T-helper 17 cell (primary cell): ENCODE data around the gene LAMTOR1. TPM values are rescaled to one million over a fixed set of nuclear protein-coding genes. Genes with fewer than 3 reads are reported as not detected.
A peak's percentile ranks its signal among the peaks of the same experiment; 100 is the strongest.

Source experiments
- ATAC-seq: fragments of 150-1000 bp; cut with Tn5 transposase; 2 replicates; pipeline ENCODE4 v1.10.0; 2021; ENCODE audit warnings: mild to moderate bottlenecking, moderate library complexity
- DNase-seq, 3 donors: peaks; one replicate each; pipeline versions ENCODE4 v3.0.0 to v3.0.0-alpha.2; 2020 to 2021
- H3K9me3 ChIP-seq: one replicate; pipeline ENCODE4 v1.7.0; 2013; ENCODE audit warnings: low read length, mild to moderate bottlenecking; ENCODE audit not compliant: control insufficient read depth, poor library complexity, severe bottlenecking
- H3K27ac Mint-ChIP-seq: one replicate; pipeline ENCODE4 v1.8.0; 2022; ENCODE audit warnings: mild to moderate bottlenecking, moderate library complexity, mixed read lengths
- H3K27me3 Mint-ChIP-seq: one replicate; pipeline ENCODE4 v1.8.0; 2022; ENCODE audit warnings: mixed read lengths
- H3K36me3 Mint-ChIP-seq: one replicate; pipeline ENCODE4 v1.8.0; 2022; ENCODE audit warnings: low read depth, mixed read lengths
- H3K4me1 Mint-ChIP-seq: one replicate; pipeline ENCODE4 v1.8.0; 2022; ENCODE audit warnings: mild to moderate bottlenecking, mixed read lengths
- H3K4me3 Mint-ChIP-seq: one replicate; pipeline ENCODE4 v1.8.0; 2022; ENCODE audit warnings: mild to moderate bottlenecking, moderate library complexity, mixed read lengths
- total RNA-seq, 4 donors: library from RNA in 2 of 4; stranded (reverse) in 2 of 4; gene quantifications; one replicate each; pipeline ENCODE4 v1.2.3 and lab custom pipeline; 2022 to 2026

LAMTOR1 gene
- total RNA-seq, 2 donors from 2014 or later, result 43.7 to 74.6 TPM

- no peak overlapping the region for H3K27ac Mint-ChIP-seq
- DNase-seq (no peak), ATAC-seq (no peak)
- H3K36me3 Mint-ChIP-seq, result peaks cover 9% of the 10 kb centered on the region
- H3K9me3 ChIP-seq, result no peaks in the 10 kb centered on the region
- no peaks in the 10 kb centered on the region for H3K27me3 Mint-ChIP-seq
- H3K4me1 Mint-ChIP-seq, result peaks cover 32% of the 10 kb centered on the region
- H3K4me3 Mint-ChIP-seq, result no peak overlapping the region
Observed at GRCh38 chr11:72069200-72069599, 33.9 kb downstream of the LAMTOR1 start.

- H3K9me3 ChIP-seq, result no peaks in the 10 kb centered on the region
- Mint-ChIP-seq H3K27ac (no peak overlapping the region), H3K4me1 (peaks cover 28% of the 10 kb centered on the region), H3K4me3 (no peak overlapping the region), H3K27me3 (no peaks in the 10 kb centered on the region), H3K36me3 (peaks cover 9% of the 10 kb centered on the region)
- DNase-seq (no peak), ATAC-seq (no peak)
Observed at GRCh38 chr11:72067676-72068075, 35.4 kb downstream of the LAMTOR1 start.

GRCh38 chr11:72067266-72067665 is 35.8 kb downstream of the LAMTOR1 start:
- Mint-ChIP-seq H3K4me3 (no peak overlapping the region), H3K27ac (no peak overlapping the region), H3K36me3 (peaks cover 9% of the 10 kb centered on the region), H3K4me1 (peaks cover 24% of the 10 kb centered on the region), H3K27me3 (no peaks in the 10 kb centered on the region)
- no peaks in the 10 kb centered on the region for H3K9me3 ChIP-seq
- no peak for DNase-seq
- no peak for ATAC-seq

GRCh38 chr11:72066855-72067254 is 36.2 kb downstream of the LAMTOR1 start:
- peaks cover 22% of the 10 kb centered on the region for H3K4me1 Mint-ChIP-seq
- no peak overlapping the region for H3K27ac Mint-ChIP-seq
- no peak for ATAC-seq

GRCh38 chr11:72061739-72062396 is 41.2 kb downstream of the LAMTOR1 start:
- no peaks in the 10 kb centered on the region for H3K9me3 ChIP-seq
- DNase-seq (no peak), ATAC-seq (no peak)
- H3K27ac Mint-ChIP-seq, result no peak overlapping the region
- peaks cover 6% of the 10 kb centered on the region for H3K4me1 Mint-ChIP-seq
- H3K4me3 Mint-ChIP-seq, result no peak overlapping the region
- no peaks in the 10 kb centered on the region for H3K27me3 Mint-ChIP-seq
- peaks cover 5% of the 10 kb centered on the region for H3K36me3 Mint-ChIP-seq

More at GRCh38 chr11:72066855-72067254, 36.2 kb downstream of the LAMTOR1 start:
- peaks cover 10% of the 10 kb centered on the region for H3K36me3 Mint-ChIP-seq
- H3K9me3 ChIP-seq, result no peaks in the 10 kb centered on the region
- no peak overlapping the region for H3K4me3 Mint-ChIP-seq
- DNase-seq, result no peak
- H3K27me3 Mint-ChIP-seq, result no peaks in the 10 kb centered on the region

- no peak for DNase-seq
- Mint-ChIP-seq H3K27ac (peak overlapping the region; percentile 34), H3K4me3 (no peak overlapping the region), H3K4me1 (peaks cover 7% of the 10 kb centered on the region), H3K27me3 (no peaks in the 10 kb centered on the region), H3K36me3 (peaks cover 4% of the 10 kb centered on the region)
- no peak for ATAC-seq
- no peaks in the 10 kb centered on the region for H3K9me3 ChIP-seq
Observed at GRCh38 chr11:72058416-72059034, 44.6 kb downstream of the LAMTOR1 start.

- H3K27ac Mint-ChIP-seq, result no peak overlapping the region
- no peaks in the 10 kb centered on the region for H3K27me3 Mint-ChIP-seq
- H3K36me3 Mint-ChIP-seq, result peaks cover 7% of the 10 kb centered on the region
- no peak overlapping the region for H3K4me3 Mint-ChIP-seq
- peaks cover 10% of the 10 kb centered on the region for H3K4me1 Mint-ChIP-seq
- H3K9me3 ChIP-seq, result no peaks in the 10 kb centered on the region
- no peak for DNase-seq
- ATAC-seq, result no peak
Observed at GRCh38 chr11:72048766-72049460, 54.2 kb downstream of the LAMTOR1 start.

Other genes starting within 250 kb of the LAMTOR1 start
- not detected for gene DEFB131B, start 224.8 kb downstream of the LAMTOR1 start, total RNA-seq
- gene XNDC1N, start 174.7 kb downstream of the LAMTOR1 start, total RNA-seq, result 10 to 100 TPM; 16.4 to 16.6 TPM
- gene RNF121, start 174.3 kb downstream of the LAMTOR1 start, total RNA-seq, result 10 to 100 TPM; 15.7 to 23.4 TPM
- gene IL18BP, start 104.4 kb downstream of the LAMTOR1 start, total RNA-seq, result 10 to 100 TPM; 25.7 to 28.0 TPM
- gene NUMA1, start 22.8 kb downstream of the LAMTOR1 start, total RNA-seq, result 100 to 1,000 TPM; 207 to 208 TPM
- 1 to 10 TPM in 1 of 2 donors, under 1 TPM in 1; 0.75 to 4.5 TPM for gene LRRC51, start 22.4 kb downstream of the LAMTOR1 start, total RNA-seq
- not detected for gene TOMT, start 2.6 kb upstream of the LAMTOR1 start, total RNA-seq
- 10 to 100 TPM; 47.0 to 54.6 TPM for gene ANAPC15, start 9.4 kb upstream of the LAMTOR1 start, total RNA-seq
- under 1 TPM in 1 of 2 donors, not detected in 1; 0.44 TPM for gene FOLR3, start 32.4 kb upstream of the LAMTOR1 start, total RNA-seq
- not detected for gene FOLR1, start 88.8 kb upstream of the LAMTOR1 start, total RNA-seq
- not detected for gene FOLR2, start 113.5 kb upstream of the LAMTOR1 start, total RNA-seq
- gene INPPL1, start 121.5 kb upstream of the LAMTOR1 start, total RNA-seq, result 100 to 1,000 TPM; 102 to 108 TPM
- gene PHOX2A, start 140.9 kb upstream of the LAMTOR1 start, total RNA-seq, result not detected